HG03571 (cell line): ENCODE data around the gene ITGAD.

Experiments used
- ATAC-seq: cut with Tn5 transposase; IDR thresholded peaks from one replicate; pipeline ENCODE4 v1.9.1; 2021; ENCODE audit not compliant: unreplicated experiment

Gene ITGAD

DNA sequence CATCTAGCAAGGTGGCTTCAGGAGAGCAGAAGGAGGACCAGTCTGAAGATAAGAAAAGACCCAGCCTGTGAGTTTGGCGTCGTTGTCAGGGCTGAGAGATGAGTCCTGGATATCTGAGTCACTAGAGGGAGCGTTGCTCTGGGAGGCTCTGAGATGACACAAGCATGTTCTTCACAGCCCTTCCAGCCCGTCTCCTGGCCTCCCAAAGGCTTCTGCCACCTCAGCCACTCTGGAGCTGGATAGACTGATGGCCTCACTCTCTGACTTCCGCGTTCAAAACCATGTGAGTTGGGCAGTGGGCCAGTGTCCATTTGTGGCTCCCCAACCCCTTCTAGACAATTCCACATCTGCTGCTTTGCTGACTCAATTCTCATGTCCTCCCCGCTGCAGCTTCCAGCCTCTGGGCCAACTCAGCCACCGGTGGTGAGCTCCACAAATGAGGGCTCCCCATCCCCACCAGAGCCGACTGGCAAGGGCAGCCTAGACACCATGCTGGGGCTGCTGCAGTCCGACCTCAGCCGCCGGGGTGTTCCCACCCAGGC lies 81.1 kb downstream of the ITGAD start:
- ATAC-seq = no peak

DNA sequence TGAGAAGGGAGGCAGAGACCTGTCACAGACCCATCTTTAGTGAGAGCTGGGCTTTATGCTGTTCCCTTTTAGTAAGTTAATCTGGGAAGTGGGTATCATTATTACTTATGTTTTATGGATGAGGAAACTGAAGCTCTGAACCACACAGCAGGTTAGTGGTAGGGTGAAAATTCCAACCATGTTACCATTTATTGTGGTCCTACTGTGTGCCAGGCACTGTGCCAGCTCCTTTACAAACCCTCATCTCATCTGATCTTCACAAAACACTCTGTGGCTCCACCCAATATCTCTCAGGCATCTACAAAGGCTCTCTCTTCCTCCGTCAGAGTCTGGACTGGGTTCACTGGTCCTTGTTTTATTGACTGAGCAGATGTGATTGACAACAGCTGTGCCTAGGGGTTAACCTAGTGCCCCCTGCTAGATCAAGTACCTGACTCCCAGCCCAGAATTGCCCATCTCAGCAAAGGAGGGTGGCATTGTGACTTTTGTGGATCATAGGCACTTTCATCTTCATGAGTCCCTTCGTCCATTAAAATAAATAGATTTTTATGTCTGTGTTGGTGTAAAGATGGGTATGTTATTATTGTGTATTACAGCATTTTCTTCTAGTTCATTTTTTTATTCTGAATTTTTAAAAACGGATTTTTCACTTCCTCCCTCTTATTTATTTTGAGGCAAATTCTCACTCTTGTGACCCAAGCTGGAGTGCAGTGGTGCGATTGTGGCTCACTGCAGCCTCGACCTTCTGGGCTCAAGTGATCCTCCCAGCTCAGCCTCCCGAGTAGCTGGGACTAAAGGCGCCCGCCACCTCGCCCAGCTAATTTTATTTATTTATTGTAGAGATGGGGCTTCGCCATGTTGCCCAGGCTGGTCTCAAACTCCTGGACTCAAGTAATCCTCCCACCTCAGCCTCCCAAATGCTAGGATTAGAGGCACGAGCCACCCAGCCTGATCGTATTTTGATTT lies 81.9 kb downstream of the ITGAD start:
- ATAC-seq = no peak

- no peak for ATAC-seq
These were observed 82.8 kb downstream of the ITGAD start for GRCh38 chr16:31475946-31476302.
